IMR-90 (cell line): ENCODE results near the gene USPL1. TPM values are rescaled to one million over a fixed set of nuclear protein-coding genes. Genes with fewer than 3 reads are reported as not detected.

ENCODE experiments used
- ATAC-seq: fragments of 200-7000 bp; cut with Tn5 transposase; 2 replicates; pipeline ENCODE4 v1.9.1; 2020; ENCODE audit warnings: low read depth, mild to moderate bottlenecking, moderate library complexity
- BruUV-seq: library from RNA; stranded (reverse); fragments of 400-500 nt; replicated peaks from 2 replicates; lab custom pipeline; 2021; lab: Mats Ljungman, UMichigan
- CTCF ChIA-PET: fragments of 300-600 bp; formaldehyde crosslinking; extraction: SDS; loops from one replicate; lab custom pipeline; 2021; ENCODE audit warnings: antibody characterized with exemption; lab: Yijun Ruan, JAX
- POLR2A ChIA-PET: fragments of 300-600 bp; sonication (Branson Sonifier 250); formaldehyde crosslinking; loops from one replicate; lab custom pipeline; 2022; ENCODE audit warnings: antibody characterized with exemption; ENCODE audit not compliant: unreplicated experiment; lab: Charles Lee
- DNase-seq: peaks from one replicate; pipeline ENCODE4 v3.0.0; 2013
- H2AFZ ChIP-seq: replicated peaks from 2 replicates; pipeline ENCODE3; 2013; ENCODE audit warnings: low read length, mild to moderate bottlenecking; ENCODE audit not compliant: poor library complexity
- H2AK5ac ChIP-seq: 2 replicates; pipeline ENCODE4 v1.6.1; 2013; ENCODE audit warnings: low read depth, low read length, inconsistent platforms
- H2AK9ac ChIP-seq: replicated peaks from 2 replicates; pipeline ENCODE3; 2013; ENCODE audit warnings: mild to moderate bottlenecking, low read depth, low read length, moderate library complexity; ENCODE audit not compliant: poor library complexity
- H2BK120ac ChIP-seq: 2 replicates; pipeline ENCODE4 v1.6.1; 2013; ENCODE audit warnings: low read depth, low read length, inconsistent platforms
- H2BK15ac ChIP-seq: 3 replicates; pipeline ENCODE4 v1.6.1; 2013; ENCODE audit warnings: low read depth, low read length, inconsistent platforms
- H2BK20ac ChIP-seq: 2 replicates; pipeline ENCODE4 v1.6.1; 2013; ENCODE audit warnings: low read depth, mild to moderate bottlenecking, inconsistent platforms, low read length, moderate library complexity
- H2BK5ac ChIP-seq: 2 replicates; pipeline ENCODE4 v1.6.1; 2013; ENCODE audit warnings: mild to moderate bottlenecking, low read depth, low read length, inconsistent platforms; ENCODE audit not compliant: poor library complexity, severe bottlenecking
- H3K14ac ChIP-seq: replicated peaks from 2 replicates; pipeline ENCODE4 v1.6.1; 2013; ENCODE audit warnings: low read depth, low read length, inconsistent platforms
- H3K18ac ChIP-seq: 2 replicates; pipeline ENCODE4 v1.6.1; 2013; ENCODE audit warnings: low read depth, low read length, control low read depth
- H3K23ac ChIP-seq: 2 replicates; pipeline ENCODE4 v1.6.1; 2013; ENCODE audit warnings: low read depth, low read length, inconsistent platforms
- H3K27ac ChIP-seq: 2 replicates; pipeline ENCODE4 v1.5.1; 2013; ENCODE audit warnings: mild to moderate bottlenecking, control low read depth, low read length; ENCODE audit not compliant: insufficient read depth
- H3K27me3 ChIP-seq: 2 replicates; pipeline ENCODE4 v1.6.1; 2013; ENCODE audit warnings: low read length; ENCODE audit not compliant: control insufficient read depth, insufficient read depth
- H3K36me3 ChIP-seq: 2 replicates; pipeline ENCODE4 v1.6.1; 2013; ENCODE audit warnings: low read length, mixed read lengths; ENCODE audit not compliant: control insufficient read depth, insufficient read depth
- H3K4ac ChIP-seq: 2 replicates; pipeline ENCODE4 v1.6.1; 2013; ENCODE audit warnings: low read depth, low read length, inconsistent platforms
- H3K4me1 ChIP-seq: 2 replicates; pipeline ENCODE4 v1.6.1; 2013; ENCODE audit warnings: low read length, mixed read lengths; ENCODE audit not compliant: control insufficient read depth, insufficient read depth
- H3K4me2 ChIP-seq: 2 replicates; pipeline ENCODE4 v1.6.1; 2013; ENCODE audit warnings: low read depth, mild to moderate bottlenecking, control low read depth, low read length, moderate library complexity
- H3K4me3 ChIP-seq: 2 replicates; pipeline ENCODE4 v1.5.1; 2013; ENCODE audit warnings: low read depth, mild to moderate bottlenecking, control low read depth, low read length, moderate library complexity; ENCODE audit not compliant: insufficient read depth
- H3K56ac ChIP-seq: 2 replicates; pipeline ENCODE4 v1.6.1; 2013; ENCODE audit warnings: low read length, inconsistent platforms; ENCODE audit not compliant: insufficient read depth; ENCODE audit errors: extremely low read depth
- H3K79me1 ChIP-seq, 2 experiments: 2 replicates each; pipeline ENCODE4 v1.6.1; 2013; ENCODE audit warnings: low read length in 2 of 2, inconsistent platforms in 1 of 2, low read depth in 1 of 2
- H3K9ac ChIP-seq: 2 replicates; pipeline ENCODE4 v1.6.1; 2013; ENCODE audit warnings: low read depth, low read length, control low read depth
- H3K9me1 ChIP-seq: 2 replicates; pipeline ENCODE4 v1.6.1; 2013; ENCODE audit warnings: low read length, inconsistent platforms; ENCODE audit not compliant: insufficient read depth
- H3K9me3 ChIP-seq: 2 replicates; pipeline ENCODE4 v1.6.1; 2013; ENCODE audit warnings: low read length; ENCODE audit not compliant: control insufficient read depth, insufficient read depth
- H4K20me1 ChIP-seq: 2 replicates; pipeline ENCODE4 v1.6.1; 2013; ENCODE audit warnings: low read length, inconsistent platforms; ENCODE audit not compliant: insufficient read depth
- H4K5ac ChIP-seq: 2 replicates; pipeline ENCODE4 v1.6.1; 2013; ENCODE audit warnings: mild to moderate bottlenecking, low read depth, low read length, control low read depth
- H4K8ac ChIP-seq, 2 experiments: 2 replicates each; pipeline ENCODE4 v1.6.1; 2013; ENCODE audit warnings: low read depth in 2 of 2, low read length in 2 of 2, control low read depth in 1 of 2, inconsistent platforms in 1 of 2
- H4K91ac ChIP-seq: 2 replicates; pipeline ENCODE4 v1.6.1; 2013; ENCODE audit warnings: low read depth, low read length, inconsistent platforms; ENCODE audit not compliant: insufficient read depth
- BHLHE40 ChIP-seq: fragments of 150-350 bp; IDR thresholded peaks from 2 replicates; pipeline ENCODE4 v1.6.1; 2016; ENCODE audit warnings: mild to moderate bottlenecking, low read depth, low read length
- CEBPB ChIP-seq: IDR thresholded peaks from 2 replicates; pipeline ENCODE4 v1.6.1; 2012; ENCODE audit warnings: low read depth, low read length, improper control_type of control experiment
- CHD1 ChIP-seq: IDR thresholded peaks from 2 replicates; pipeline ENCODE4 v1.6.1; 2012; ENCODE audit warnings: low read depth, low read length, improper control_type of control experiment
- MAZ ChIP-seq: IDR thresholded peaks from 2 replicates; pipeline ENCODE4 v1.6.1; 2012; ENCODE audit warnings: low read depth, mild to moderate bottlenecking, low read length, improper control_type of control experiment, moderate library complexity, borderline replicate concordance
- MXI1 ChIP-seq: IDR thresholded peaks from 2 replicates; pipeline ENCODE4 v1.6.1; 2012; ENCODE audit warnings: low read depth, mild to moderate bottlenecking, low read length, moderate library complexity, borderline replicate concordance
- NFE2L2 ChIP-seq: fragments of 150-350 bp; IDR thresholded peaks from 2 replicates; pipeline ENCODE4 v1.6.1; 2016; ENCODE audit warnings: low read depth, mild to moderate bottlenecking, low read length
- POLR2A ChIP-seq: IDR thresholded peaks from 2 replicates; pipeline ENCODE4 v1.6.1; 2012; ENCODE audit warnings: mild to moderate bottlenecking, low read depth, low read length
- RAD21 ChIP-seq: IDR thresholded peaks from 2 replicates; pipeline ENCODE4 v1.6.1; 2012; ENCODE audit warnings: low read length, improper control_type of control experiment
- RCOR1 ChIP-seq: IDR thresholded peaks from 2 replicates; pipeline ENCODE4 v1.6.1; 2012; ENCODE audit warnings: mild to moderate bottlenecking, low read length, improper control_type of control experiment; ENCODE audit not compliant: insufficient replicate concordance
- RFX5 ChIP-seq: IDR thresholded peaks from 2 replicates; pipeline ENCODE4 v1.8.0; 2012; ENCODE audit warnings: low read depth, mild to moderate bottlenecking, low read length, moderate library complexity
- WGBS, 2 experiments: methylation state at CpG; one replicate each; pipeline versions ENCODE4 v1.1.5 to v1.1.7; 2013; ENCODE audit warnings: missing lambda C conversion rate in 2 of 2; ENCODE audit not compliant: insufficient read length in 1 of 2; ENCODE audit errors: extremely low coverage in 2 of 2; 5-methylcytosine and 5-hydroxymethylcytosine counted together
- dilution Hi-C: fragments of 300-500 bp; cut with HindIII; formaldehyde crosslinking; loops from one replicate; pipeline ENCODE4 v1.14.3; 2018; ENCODE audit warnings: low sequenced_read_pairs; ENCODE audit not compliant: unreplicated experiment
- in situ Hi-C: fragments of 300-500 bp; cut with MboI; formaldehyde crosslinking; loops from 3 replicates; pipeline ENCODE4 v1.14.3; 2019; ENCODE audit warnings: low sequenced_read_pairs, inconsistent platforms, mixed read lengths
- intact Hi-C: fragments of 100-400 bp; cut with micrococcal nuclease; formaldehyde crosslinking; loops from 2 replicates; pipeline ENCODE4 v1.10.0; 2022
- polyA plus RNA-seq, 3 experiments: library from polyadenylated mRNA; depleted of rRNA; stranded (reverse); fragments of >200 nt; gene quantifications; 2 replicates each; pipeline ENCODE4 v1.2.3, GENCODE V29; 2012; ENCODE audit warnings: low replicate concordance in 1 of 3
- total RNA-seq: library from RNA; depleted of rRNA; stranded (reverse); fragments of >200 nt; gene quantifications from 2 replicates; pipeline ENCODE4 v1.2.3, GENCODE V29; 2012
- TF ChIP-seq, protein P1 (sequence below): fragments of 150-350 bp; IDR thresholded peaks from 2 replicates; pipeline ENCODE4 v1.6.1; 2017; ENCODE audit warnings: mild to moderate bottlenecking, antibody characterized with exemption, low read length, low read depth
- TF ChIP-seq, protein P2 (sequence below): fragments of 150-350 bp; IDR thresholded peaks from 2 replicates; pipeline ENCODE4 v1.6.1; 2016; ENCODE audit warnings: low read depth, mild to moderate bottlenecking, low read length, moderate library complexity, borderline replicate concordance

The USPL1 gene
- total and polyA plus RNA-seq, 2 of the 4 experiments (the other 2 are of a cell fraction) = 12.1 to 15.4 TPM

DNA sequence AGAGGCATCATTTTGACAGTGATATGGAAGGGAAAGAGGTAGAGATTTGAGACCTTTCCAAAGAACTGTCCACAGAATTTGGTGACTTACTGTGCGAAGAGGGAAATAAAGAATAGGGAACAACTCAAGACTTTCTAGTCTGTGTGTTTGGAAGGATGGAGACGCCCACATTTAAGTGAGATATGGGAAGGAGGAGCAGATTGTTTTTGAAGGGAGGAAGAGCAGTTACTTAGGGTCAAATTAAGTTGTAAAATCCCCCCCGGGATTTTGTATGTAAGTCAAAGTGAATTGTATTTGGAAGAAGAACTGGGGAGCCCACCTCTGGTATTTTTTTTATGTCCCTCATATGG is 1.2 kb downstream of the USPL1 start:
- no peak overlapping the region for H3K27ac ChIP-seq
- CTCF ChIA-PET = interaction anchor here (0.7 to 1.8 kb wide), 2 partner anchors 172 to 486 kb away, joined by 3 to 4 read pairs; no protein-coding TSS in a partner anchor
- 0 out of 2 replicates have a peak overlapping the region, but pooled peaks have one; percentile 94 for H3K56ac ChIP-seq
- no peaks in the 10 kb centered on the region for H3K27me3 ChIP-seq
- peaks cover 2% of the 10 kb centered on the region; the same call in 1 of the 2 replicates for H3K9me1 ChIP-seq
- H2AK5ac ChIP-seq = no peak overlapping the region
- no peak overlapping the region for H4K91ac ChIP-seq
- peaks cover 2% of the 10 kb centered on the region; the same call in 1 of the 2 replicates for H3K4me1 ChIP-seq
- peak overlapping the region; percentile 98; the same call in 1 of the 2 replicates for H3K14ac ChIP-seq
- H2AFZ ChIP-seq = no peak overlapping the region
- no peak overlapping the region for H3K18ac ChIP-seq
- no peak for DNase-seq
- no peak overlapping the region for H2BK120ac ChIP-seq
- ATAC-seq = no peak
- no peak overlapping the region for H3K4ac ChIP-seq
- no CpG with 5 or more reads among the region's 3 CpGs for WGBS, 2 experiments
- H2AK9ac ChIP-seq = no peak overlapping the region
- peaks cover 6% of the 10 kb centered on the region; the same call in 1 of the 2 replicates for H4K20me1 ChIP-seq
- POLR2A ChIA-PET = no interaction called here
- H4K5ac ChIP-seq = no peak overlapping the region
- H2BK20ac ChIP-seq = no peak overlapping the region
- TF ChIP-seq BHLHE40 = no peak
- no peak for TF ChIP-seq RAD21
- no peak for TF ChIP-seq RCOR1
- no peak for TF ChIP-seq RFX5
- TF ChIP-seq, protein P1, sequence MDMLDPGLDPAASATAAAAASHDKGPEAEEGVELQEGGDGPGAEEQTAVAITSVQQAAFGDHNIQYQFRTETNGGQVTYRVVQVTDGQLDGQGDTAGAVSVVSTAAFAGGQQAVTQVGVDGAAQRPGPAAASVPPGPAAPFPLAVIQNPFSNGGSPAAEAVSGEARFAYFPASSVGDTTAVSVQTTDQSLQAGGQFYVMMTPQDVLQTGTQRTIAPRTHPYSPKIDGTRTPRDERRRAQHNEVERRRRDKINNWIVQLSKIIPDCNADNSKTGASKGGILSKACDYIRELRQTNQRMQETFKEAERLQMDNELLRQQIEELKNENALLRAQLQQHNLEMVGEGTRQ = no peak
- no peak for TF ChIP-seq POLR2A
- no peak for TF ChIP-seq CHD1
- TF ChIP-seq, protein P2, sequence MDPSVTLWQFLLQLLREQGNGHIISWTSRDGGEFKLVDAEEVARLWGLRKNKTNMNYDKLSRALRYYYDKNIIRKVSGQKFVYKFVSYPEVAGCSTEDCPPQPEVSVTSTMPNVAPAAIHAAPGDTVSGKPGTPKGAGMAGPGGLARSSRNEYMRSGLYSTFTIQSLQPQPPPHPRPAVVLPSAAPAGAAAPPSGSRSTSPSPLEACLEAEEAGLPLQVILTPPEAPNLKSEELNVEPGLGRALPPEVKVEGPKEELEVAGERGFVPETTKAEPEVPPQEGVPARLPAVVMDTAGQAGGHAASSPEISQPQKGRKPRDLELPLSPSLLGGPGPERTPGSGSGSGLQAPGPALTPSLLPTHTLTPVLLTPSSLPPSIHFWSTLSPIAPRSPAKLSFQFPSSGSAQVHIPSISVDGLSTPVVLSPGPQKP = no peak
- TF ChIP-seq CEBPB = no peak
- no peak for TF ChIP-seq MAZ
- no peak for TF ChIP-seq NFE2L2
- TF ChIP-seq MXI1 = no peak
- no peak overlapping the region for H4K8ac ChIP-seq
- H2BK5ac ChIP-seq = peak overlapping the region; percentile 84
- peaks cover 13 to 36% of the 10 kb centered on the region in 2 experiments for H3K79me1 ChIP-seq
- peak overlapping the region; percentile 89; the same call in 1 of the 2 replicates for H3K9ac ChIP-seq
- H2BK15ac ChIP-seq = no peak overlapping the region
- H3K4me3 ChIP-seq = peak overlapping the region; percentile 72
- intact Hi-C loops (loop anchor here (10.0 kb wide), 1 partner anchor 364 kb away; no protein-coding TSS in a partner anchor), dilution Hi-C loops (no loop called here), in situ Hi-C loops (loop anchor here (10.0 kb wide), 1 partner anchor 154 kb away; the partner anchor contains the start of gene HMGB1)
- peak overlapping the region; percentile 4; the same call in 1 of the 2 replicates for H3K23ac ChIP-seq
- H3K9me3 ChIP-seq = no peaks in the 10 kb centered on the region
- peaks cover 8% of the 10 kb centered on the region for H3K36me3 ChIP-seq
- BruUV-seq = no TSS peak
- peak overlapping the region; percentile 70; the same call in 1 of the 2 replicates for H3K4me2 ChIP-seq
